Pancreas (tissue), 10 donors: Measurements from ENCODE around the gene CPT1C. TPM values are rescaled to one million over a fixed set of nuclear protein-coding genes. Genes with fewer than 3 reads are reported as not detected.

ENCODE experiments used
- ATAC-seq, 4 donors: fragments of 200-7000 bp; cut with Tn5 transposase; one replicate each; pipeline versions ENCODE4 v1.8.0 to v1.9.1; 2020; ENCODE audit warnings: mild to moderate bottlenecking in 4 of 4, moderate library complexity in 4 of 4
- DNase-seq, 6 donors: peaks; one replicate each; pipeline ENCODE4 v3.0.0-alpha.2; 2020
- FAIRE-seq: peaks from 2 replicates; lab custom pipeline; 2012; peaks lifted over from hg19 to GRCh38; lab: Jason Lieb, UNC
- H3K27ac ChIP-seq, 4 donors: fragments of 200-600 bp; sonication (generic); 1 replicate in 3 of 4; 2 replicates in 1 of 4; pipeline versions ENCODE4 v1.5.0 to v1.8.0; 2020
- H3K27me3 ChIP-seq, 4 donors: fragments of 200-600 bp; one replicate each; pipeline ENCODE4 v1.8.0; 2021
- H3K36me3 ChIP-seq, 3 donors: fragments of 200-600 bp; sonication (generic) in 1 of 3; one replicate each; pipeline versions ENCODE4 v1.5.0 to v1.8.0; 2020 to 2021
- H3K4me1 ChIP-seq, 3 donors: fragments of 200-600 bp; one replicate each; pipeline ENCODE4 v1.8.0; 2021
- H3K4me3 ChIP-seq, 4 donors: fragments of 200-600 bp; sonication (generic) in 2 of 4; one replicate each; pipeline versions ENCODE4 v1.5.0 to v1.8.0; 2020 to 2021
- H3K9me3 ChIP-seq, 4 donors: fragments of 200-600 bp; one replicate each; pipeline ENCODE4 v1.8.0; 2021
- WGBS, 2 donors: extraction: QIAGEN DNeasy Blood & Tissue Kit; methylation state at CpG; one replicate each; pipeline ENCODE4 v1.1.7; 2013; 5-methylcytosine and 5-hydroxymethylcytosine counted together
- intact Hi-C, 3 donors: fragments of 100-400 bp; cut with DNase I; formaldehyde crosslinking; loops; one replicate each; pipeline versions ENCODE4 v1.11.1 to v1.14.2; 2022
- polyA plus RNA-seq, 2 donors: library from polyadenylated mRNA; stranded (reverse); fragments of 200-250 nt; gene quantifications; one replicate each; pipeline ENCODE4 v1.2.3, GENCODE V29; 2013
- total RNA-seq, 6 donors: library from RNA; stranded (reverse); fragmentation: NEBNext Ultra II Directional in 4 of 6; extraction: Animal tissue kit (Norgen Biotek cat#: 25700) in 4 of 6; gene quantifications; one replicate each; pipeline versions ENCODE4 v1.2.1 to v1.2.4, GENCODE V29; 2021 to 2023
- TF ChIP-seq, protein P1 (sequence below), 4 donors: fragments of 200-600 bp; sonication (generic) in 3 of 4; IDR thresholded peaks; one replicate each; pipeline versions ENCODE4 v1.5.0 to v1.8.0; 2021; ENCODE audit warnings: antibody characterized with exemption in 4 of 4
- donor health status: healthy with polysubstance abuse.
- donor health status: DM: no; HTN: no; CAD: no; lungs with moderate emphysema.
- donor health status: DM: no; HTN: no; CAD: no.
- donor health status: control.
- donor health status: control.
- donor health status: Bipolar disorder and iron deficiency.
- donor health status: DM: yes; HTN: yes; CAD: no.
- donor health status: DM: no; HTN: no; CAD: no.
- donor health status: DM: no; HTN: no; CAD: no.
- donor health status: DM: yes; HTN: yes; CAD: no.

CPT1C gene
- total and polyA plus RNA-seq, 8 donors: 0.28 to 12.6 (median 3.0) TPM

GRCh38 chr19:49727217-49728030 lies 36.5 kb downstream of the CPT1C start:
- intact Hi-C loops: no loop called here
- no peak overlapping the region for H3K27ac ChIP-seq

GRCh38 chr19:49730166-49730565 lies 39.2 kb downstream of the CPT1C start:
- Histone ChIP-seq H3K4me3 (no peak overlapping the region), H3K36me3 (no peaks in the 10 kb centered on the region), H3K27ac (no peak overlapping the region), H3K27me3 (no peaks in the 10 kb centered on the region), H3K9me3 (no peaks in the 10 kb centered on the region), H3K4me1 (no peaks in the 10 kb centered on the region)
- WGBS, 2 donors: 75 to 93% methylated on average over 5 of the region's 5 CpGs
- FAIRE-seq: no peak
- intact Hi-C loops: no loop called here
- TF ChIP-seq, protein P1, sequence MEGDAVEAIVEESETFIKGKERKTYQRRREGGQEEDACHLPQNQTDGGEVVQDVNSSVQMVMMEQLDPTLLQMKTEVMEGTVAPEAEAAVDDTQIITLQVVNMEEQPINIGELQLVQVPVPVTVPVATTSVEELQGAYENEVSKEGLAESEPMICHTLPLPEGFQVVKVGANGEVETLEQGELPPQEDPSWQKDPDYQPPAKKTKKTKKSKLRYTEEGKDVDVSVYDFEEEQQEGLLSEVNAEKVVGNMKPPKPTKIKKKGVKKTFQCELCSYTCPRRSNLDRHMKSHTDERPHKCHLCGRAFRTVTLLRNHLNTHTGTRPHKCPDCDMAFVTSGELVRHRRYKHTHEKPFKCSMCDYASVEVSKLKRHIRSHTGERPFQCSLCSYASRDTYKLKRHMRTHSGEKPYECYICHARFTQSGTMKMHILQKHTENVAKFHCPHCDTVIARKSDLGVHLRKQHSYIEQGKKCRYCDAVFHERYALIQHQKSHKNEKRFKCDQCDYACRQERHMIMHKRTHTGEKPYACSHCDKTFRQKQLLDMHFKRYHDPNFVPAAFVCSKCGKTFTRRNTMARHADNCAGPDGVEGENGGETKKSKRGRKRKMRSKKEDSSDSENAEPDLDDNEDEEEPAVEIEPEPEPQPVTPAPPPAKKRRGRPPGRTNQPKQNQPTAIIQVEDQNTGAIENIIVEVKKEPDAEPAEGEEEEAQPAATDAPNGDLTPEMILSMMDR (IDR thresholded peaks at IDR 0.05): no peak
- DNase-seq: no peak
- no peak for ATAC-seq

More at GRCh38 chr19:49727217-49728030, 36.5 kb downstream of the CPT1C start:
- DNase-seq (no peak), FAIRE-seq (no peak), ATAC-seq (peak in 3 of 4 donors; percentile 19 to 61 (median 57))
- H3K27me3 ChIP-seq: no peaks in the 10 kb centered on the region
- H3K36me3 ChIP-seq: no peaks in the 10 kb centered on the region
- no peak overlapping the region for H3K4me3 ChIP-seq
- TF ChIP-seq, protein P1 (IDR thresholded peaks at IDR 0.05): no peak
- WGBS, 2 donors: 61 to 70% methylated on average over 23 of the region's 23 CpGs
- no peaks in the 10 kb centered on the region for H3K4me1 ChIP-seq
- H3K9me3 ChIP-seq: no peaks in the 10 kb centered on the region

DNA sequence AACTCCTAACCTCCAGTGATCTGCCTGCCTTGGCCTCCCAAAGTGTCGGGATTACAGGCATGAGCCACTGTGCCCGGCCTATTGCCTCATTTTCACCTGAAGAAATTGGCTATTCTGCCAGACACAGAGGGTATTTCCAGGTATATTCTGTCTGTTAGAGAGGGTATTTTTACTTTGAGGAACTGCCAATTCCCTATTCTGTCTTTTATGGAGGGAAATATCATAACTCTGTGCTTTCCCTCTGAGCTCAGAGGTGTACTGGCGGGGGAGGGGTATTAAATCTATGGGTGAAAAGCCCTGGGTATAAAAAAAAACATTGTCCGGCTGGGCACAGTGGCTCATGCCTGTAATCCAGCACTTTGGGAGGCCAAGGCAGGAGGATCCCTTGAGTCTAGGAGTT lies 47.4 kb downstream of the CPT1C start:
- Histone ChIP-seq H3K9me3 (no peaks in the 10 kb centered on the region), H3K27me3 (no peaks in the 10 kb centered on the region), H3K4me3 (no peak overlapping the region), H3K36me3 (no peaks in the 10 kb centered on the region), H3K4me1 (no peaks in the 10 kb centered on the region), H3K27ac (no peak overlapping the region)
- TF ChIP-seq, protein P1 (IDR thresholded peaks at IDR 0.05): no peak
- no peak for FAIRE-seq
- WGBS, 2 donors: 71 to 75% methylated on average over 4 of the region's 4 CpGs
- intact Hi-C loops: no loop called here
- no peak for DNase-seq
- no peak for ATAC-seq

- no peaks in the 10 kb centered on the region for H3K36me3 ChIP-seq
- intact Hi-C loops: no loop called here
- H3K27ac ChIP-seq: no peak overlapping the region
- DNase-seq (no peak), FAIRE-seq (no peak), ATAC-seq (no peak)
- H3K9me3 ChIP-seq: no peaks in the 10 kb centered on the region
- no peak overlapping the region for H3K4me3 ChIP-seq
- H3K27me3 ChIP-seq: no peaks in the 10 kb centered on the region
- WGBS, 2 donors: 74 to 78% methylated on average over 1 of the region's 1 CpG
- TF ChIP-seq, protein P1 (IDR thresholded peaks at IDR 0.05): no peak
- H3K4me1 ChIP-seq: no peaks in the 10 kb centered on the region
Measured at GRCh38 chr19:49739098-49739497, 48.2 kb downstream of the CPT1C start.

DNA sequence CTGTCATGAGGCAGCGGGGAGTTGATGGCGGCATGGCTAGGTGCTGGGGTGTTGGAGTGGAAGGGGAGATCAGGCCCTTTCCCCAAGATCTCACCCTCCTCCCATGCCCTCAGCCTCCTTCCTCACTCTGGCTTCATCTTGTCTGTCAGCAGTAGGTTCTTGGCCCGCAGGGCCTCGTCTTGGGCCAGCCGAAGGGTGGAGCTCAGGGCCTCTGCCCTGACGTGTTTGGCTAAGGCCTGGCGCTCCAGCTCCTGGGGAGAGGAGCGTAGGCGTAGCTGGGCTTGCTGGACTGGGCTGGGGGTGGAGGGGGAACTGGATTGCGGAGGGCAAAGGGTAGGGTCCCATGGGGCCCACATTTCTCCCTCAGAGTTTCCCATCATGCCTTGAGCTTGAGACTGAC lies 49.0 kb downstream of the CPT1C start:
- intact Hi-C loops: no loop called here
- Histone ChIP-seq H3K27me3 (no peaks in the 10 kb centered on the region), H3K4me3 (no peak overlapping the region), H3K9me3 (no peaks in the 10 kb centered on the region), H3K4me1 (no peaks in the 10 kb centered on the region), H3K36me3 (no peaks in the 10 kb centered on the region), H3K27ac (no peak overlapping the region)
- 90 to 91% methylated on average over 10 of the region's 10 CpGs for WGBS, 2 donors
- DNase-seq: no peak
- FAIRE-seq: no peak
- TF ChIP-seq, protein P1 (IDR thresholded peaks at IDR 0.05): no peak
- no peak for ATAC-seq
